ENCODE measurements around the gene OR5D16. TPM values are rescaled to one million over a fixed set of nuclear protein-coding genes. Genes with fewer than 3 reads are reported as not detected.
"Not testable (repeated sequence)": the region's sequence is repeated elsewhere in the genome, so short reads cannot be mapped to it uniquely, and the experiment has no call there.

The OR5D16 gene
- total and polyA plus RNA-seq, 12 donors, result not detected

DNA sequence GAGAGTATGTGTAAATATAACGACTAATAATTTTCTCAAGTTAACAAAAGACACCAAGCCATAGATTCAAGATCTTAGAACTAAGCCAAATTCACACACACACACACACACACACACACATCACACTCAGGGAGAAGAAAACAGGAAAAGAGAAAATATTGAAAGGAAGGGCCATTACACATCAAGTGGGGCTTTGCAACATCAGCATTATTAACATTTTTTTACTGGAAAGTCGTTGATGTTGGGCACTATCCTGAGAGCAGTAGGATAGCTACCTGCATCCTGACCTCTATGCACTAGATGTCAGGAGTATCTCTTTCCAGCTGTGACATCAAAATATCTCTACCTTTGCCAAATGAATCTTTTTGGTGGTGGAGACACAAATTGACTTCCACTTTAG lies 8.9 kb downstream of the OR5D16 start:
- Histone ChIP-seq H3K27ac (no peak overlapping the region), H3K36me3 (no peaks in the 10 kb centered on the region), H3K4me3 (no peak overlapping the region), H3K9me3 (peaks cover 0 to 6% (median 0%) of the 10 kb centered on the region in 11 donors), H3K4me1 (no peaks in the 10 kb centered on the region), H3K27me3 (no peaks in the 10 kb centered on the region)
- no peak for DNase-seq
- ATAC-seq, result no peak
- TF ChIP-seq, protein P1, sequence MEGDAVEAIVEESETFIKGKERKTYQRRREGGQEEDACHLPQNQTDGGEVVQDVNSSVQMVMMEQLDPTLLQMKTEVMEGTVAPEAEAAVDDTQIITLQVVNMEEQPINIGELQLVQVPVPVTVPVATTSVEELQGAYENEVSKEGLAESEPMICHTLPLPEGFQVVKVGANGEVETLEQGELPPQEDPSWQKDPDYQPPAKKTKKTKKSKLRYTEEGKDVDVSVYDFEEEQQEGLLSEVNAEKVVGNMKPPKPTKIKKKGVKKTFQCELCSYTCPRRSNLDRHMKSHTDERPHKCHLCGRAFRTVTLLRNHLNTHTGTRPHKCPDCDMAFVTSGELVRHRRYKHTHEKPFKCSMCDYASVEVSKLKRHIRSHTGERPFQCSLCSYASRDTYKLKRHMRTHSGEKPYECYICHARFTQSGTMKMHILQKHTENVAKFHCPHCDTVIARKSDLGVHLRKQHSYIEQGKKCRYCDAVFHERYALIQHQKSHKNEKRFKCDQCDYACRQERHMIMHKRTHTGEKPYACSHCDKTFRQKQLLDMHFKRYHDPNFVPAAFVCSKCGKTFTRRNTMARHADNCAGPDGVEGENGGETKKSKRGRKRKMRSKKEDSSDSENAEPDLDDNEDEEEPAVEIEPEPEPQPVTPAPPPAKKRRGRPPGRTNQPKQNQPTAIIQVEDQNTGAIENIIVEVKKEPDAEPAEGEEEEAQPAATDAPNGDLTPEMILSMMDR (IDR thresholded peaks at IDR 0.05), result no peak
- 36 to 41% methylated on average over 2 of the region's 2 CpGs for WGBS, 2 donors
- intact Hi-C loops (cut with DNase I), result no loop called here

DNA sequence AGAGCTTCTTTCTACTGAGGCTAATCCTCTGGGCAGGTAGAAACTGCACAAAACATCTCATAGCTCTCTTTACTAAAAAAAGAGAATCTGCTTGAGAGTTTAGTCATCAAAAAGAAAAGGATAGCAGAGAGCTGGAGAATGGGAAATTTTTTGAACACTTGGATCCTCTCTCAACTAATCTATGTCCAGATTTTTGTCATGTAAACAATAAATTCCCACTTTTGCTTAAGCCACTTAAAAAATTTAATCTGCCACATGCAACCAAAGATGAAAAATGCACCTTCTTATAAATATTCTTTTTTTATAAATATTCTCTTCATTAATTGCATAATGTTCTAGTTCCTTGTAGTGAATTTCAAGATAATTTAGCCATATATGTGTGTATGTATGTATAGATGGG lies 10.5 kb downstream of the OR5D16 start:
- H3K9me3 ChIP-seq, result no peaks in the 10 kb centered on the region
- no peaks in the 10 kb centered on the region for H3K36me3 ChIP-seq
- intact Hi-C loops (cut with DNase I), result no loop called here
- H3K4me3 ChIP-seq, result no peak overlapping the region
- no peaks in the 10 kb centered on the region for H3K4me1 ChIP-seq
- TF ChIP-seq, protein P1 (IDR thresholded peaks at IDR 0.05), result no peak
- H3K27ac ChIP-seq, result no peak overlapping the region
- ATAC-seq (no peak), DNase-seq (no peak)
- H3K27me3 ChIP-seq, result no peaks in the 10 kb centered on the region

DNA sequence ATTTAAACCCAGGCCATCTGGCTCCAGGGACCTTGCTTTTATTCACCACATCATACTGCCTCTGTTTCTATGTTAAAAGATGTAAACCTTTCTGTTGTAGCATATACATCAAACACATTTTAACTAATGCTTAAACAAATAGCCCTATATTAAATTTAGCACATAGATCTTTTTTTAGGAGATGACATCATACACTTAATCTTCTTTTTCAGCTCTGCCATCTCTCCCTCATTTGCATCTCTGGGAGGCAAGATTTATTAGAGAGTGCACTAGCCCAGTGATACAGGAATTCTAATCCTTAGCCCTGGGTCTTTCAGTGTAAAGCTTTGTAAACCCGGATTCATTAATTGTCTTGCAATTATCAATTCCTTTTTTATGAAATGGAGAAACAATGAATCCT lies 13.6 kb downstream of the OR5D16 start:
- TF ChIP-seq, protein P1 (IDR thresholded peaks at IDR 0.05), result no peak
- DNase-seq (no peak), ATAC-seq (no peak)
- 68 to 73% methylated on average over 1 of the region's 1 CpG for WGBS, 2 donors
- Histone ChIP-seq H3K36me3 (no peaks in the 10 kb centered on the region), H3K27ac (no peak overlapping the region), H3K27me3 (no peaks in the 10 kb centered on the region), H3K4me1 (no peaks in the 10 kb centered on the region), H3K9me3 (no peaks in the 10 kb centered on the region), H3K4me3 (no peak overlapping the region)
- intact Hi-C loops (cut with DNase I), result no loop called here

DNA sequence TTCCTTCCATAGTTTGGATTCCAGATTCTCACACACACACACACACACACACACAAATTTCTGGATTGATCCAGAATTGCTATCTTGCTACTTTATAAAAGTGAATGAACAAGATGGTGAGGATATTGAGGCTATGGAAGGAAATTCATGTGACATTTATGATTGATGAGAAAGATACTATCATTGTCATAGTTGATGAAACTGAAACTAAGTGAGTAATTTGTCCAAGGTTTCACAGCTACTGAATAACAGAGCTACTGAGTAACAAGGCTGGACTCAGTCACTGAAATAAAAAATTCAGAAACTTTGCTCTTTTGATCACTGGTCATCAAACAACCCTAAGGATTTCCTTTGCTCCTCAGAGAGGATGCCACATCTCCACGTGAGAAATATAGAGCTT lies 16.2 kb downstream of the OR5D16 start:
- Histone ChIP-seq H3K4me1 (no peaks in the 10 kb centered on the region), H3K27me3 (no peaks in the 10 kb centered on the region), H3K9me3 (no peaks in the 10 kb centered on the region), H3K4me3 (no peak overlapping the region), H3K27ac (no peak overlapping the region), H3K36me3 (no peaks in the 10 kb centered on the region)
- intact Hi-C loops (cut with DNase I), result no loop called here
- ATAC-seq (no peak), DNase-seq (no peak)
- TF ChIP-seq, protein P1 (IDR thresholded peaks at IDR 0.05), result no peak
- 6 to 16% methylated on average over 1 of the region's 1 CpG for WGBS, 2 donors

DNA sequence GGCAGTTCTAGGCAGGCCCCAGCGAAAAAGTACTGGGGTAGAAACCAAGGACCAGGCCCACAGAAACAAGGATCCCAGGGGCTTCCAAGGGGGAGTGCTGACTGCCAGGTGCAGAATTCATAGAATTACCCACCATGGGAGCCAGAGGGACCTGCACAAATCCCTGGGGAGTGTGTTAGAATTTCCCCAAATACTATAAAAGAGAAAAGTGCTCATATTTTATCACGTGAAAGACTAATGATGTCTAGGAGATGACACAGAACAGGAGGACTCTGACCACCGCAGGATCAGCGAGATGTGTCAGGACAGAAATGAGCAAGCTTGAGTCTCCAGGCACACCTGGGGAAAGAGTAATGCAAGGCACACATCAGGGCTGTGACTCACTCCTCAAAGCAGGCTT lies 28.8 kb downstream of the OR5D16 start:
- H3K27ac ChIP-seq; DNase-seq; intact Hi-C loops (cut with DNase I); H3K4me1 ChIP-seq; H3K36me3 ChIP-seq; H3K4me3 ChIP-seq; ATAC-seq; H3K27me3 ChIP-seq; H3K9me3 ChIP-seq: not testable (repeated sequence)
- 78 to 85% methylated on average over 4 of the region's 4 CpGs for WGBS, 2 donors

DNA sequence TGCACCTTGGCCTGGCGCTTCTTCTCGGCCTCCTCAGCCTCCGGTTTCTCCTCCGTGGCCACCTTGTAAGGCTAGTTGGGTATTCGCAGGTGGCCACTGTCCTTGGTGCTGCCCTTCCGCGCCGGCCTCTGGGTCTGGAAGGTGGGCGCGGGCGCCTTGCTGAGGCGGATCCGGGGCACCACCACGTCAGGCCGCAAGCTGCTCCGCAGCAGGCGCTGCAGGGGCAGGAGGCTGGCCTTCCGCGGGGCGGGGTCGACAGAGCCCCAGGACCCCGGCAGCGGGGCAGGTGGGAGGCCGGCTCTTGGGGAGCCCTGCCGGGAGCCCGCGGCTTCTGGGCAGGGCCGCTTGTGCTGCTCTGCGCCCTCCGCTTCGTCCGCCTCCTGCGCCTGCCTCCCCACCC lies 34.2 kb downstream of the OR5D16 start:
- ATAC-seq; H3K4me1 ChIP-seq; H3K27ac ChIP-seq; DNase-seq; intact Hi-C loops (cut with DNase I); H3K9me3 ChIP-seq; H3K36me3 ChIP-seq: not testable (repeated sequence)
- WGBS, 2 donors, result 8 to 17% methylated on average over 31 to 33 of the region's 33 CpGs
- peak overlapping the region in 1 of 10 donors; percentile 1 for H3K4me3 ChIP-seq
- H3K27me3 ChIP-seq, result peaks cover 0 to 11% (median 0%) of the 10 kb centered on the region in 7 donors

DNA sequence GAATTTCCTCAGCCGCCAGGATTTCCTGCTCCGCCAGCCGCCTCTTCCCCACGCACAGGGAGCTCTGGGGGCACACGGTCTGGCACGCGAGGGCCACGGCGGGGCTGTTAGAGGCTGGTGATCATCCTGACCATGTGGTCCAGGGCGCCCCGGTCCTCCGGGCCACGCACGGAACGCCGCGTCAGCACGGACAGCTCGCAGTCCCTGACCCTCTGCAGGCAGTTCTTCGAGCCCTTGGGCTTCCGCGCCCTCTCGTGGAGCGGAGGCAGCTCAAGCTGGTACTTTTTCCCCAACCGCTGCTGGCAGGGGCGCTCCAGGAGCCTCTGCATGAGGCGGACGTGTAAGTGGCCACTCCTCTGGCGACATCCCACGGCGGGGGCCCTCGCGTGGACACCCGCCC lies 34.6 kb downstream of the OR5D16 start:
- H3K27ac ChIP-seq; ATAC-seq; H3K9me3 ChIP-seq; H3K36me3 ChIP-seq; intact Hi-C loops (cut with DNase I); H3K4me1 ChIP-seq; DNase-seq: not testable (repeated sequence)
- WGBS, 2 donors, result 14 to 21% methylated on average over 34 of the region's 34 CpGs
- H3K27me3 ChIP-seq, result peaks cover 0 to 11% (median 0%) of the 10 kb centered on the region in 7 donors
- H3K4me3 ChIP-seq, result peak overlapping the region in 1 of 10 donors; percentile 1

DNA sequence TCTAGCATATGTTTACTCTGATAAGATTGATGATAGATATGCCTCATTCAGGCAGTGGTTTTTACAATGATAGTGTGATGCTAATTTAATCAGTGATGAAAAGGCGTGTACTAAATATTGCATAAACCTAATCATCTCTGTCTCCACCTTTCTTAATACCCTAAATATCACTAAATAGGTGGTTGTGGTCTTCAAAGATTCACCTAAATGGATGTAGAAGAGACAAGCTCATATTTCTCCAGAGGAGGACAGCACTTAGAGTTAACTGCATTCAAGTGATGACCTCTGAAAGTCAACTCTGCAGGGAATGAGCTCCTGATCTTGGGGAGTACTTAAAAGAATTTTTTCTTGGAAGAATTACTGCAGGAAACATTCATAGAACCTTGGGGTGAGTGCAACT lies 44.4 kb downstream of the OR5D16 start, which contains the start of gene TRIM51:
TRIM51 (plus strand) TSS at position 301 of the 400 bp plus-strand sequence. CDS start 2,132 bp downstream, outside the sequence.
- ATAC-seq; H3K36me3 ChIP-seq; intact Hi-C loops (cut with DNase I); H3K4me3 ChIP-seq; DNase-seq; H3K4me1 ChIP-seq; H3K9me3 ChIP-seq; H3K27ac ChIP-seq; H3K27me3 ChIP-seq: not testable (repeated sequence)
- 61 to 65% methylated on average over 1 of the region's 1 CpG for WGBS, 2 donors

Data from heart right ventricle (tissue), 16 donors.